Measurements from ENCODE around the gene ARHGAP30. TPM values are rescaled to one million over a fixed set of nuclear protein-coding genes. Genes with fewer than 3 reads are reported as not detected.
A peak's percentile ranks its signal among the peaks of the same experiment; 100 is the strongest.

Gene ARHGAP30
- polyA plus RNA-seq, 1 donor (not counting 4 experiments of a cell fraction or from before 2014, with no cell fraction given) = 0.16 TPM

DNA sequence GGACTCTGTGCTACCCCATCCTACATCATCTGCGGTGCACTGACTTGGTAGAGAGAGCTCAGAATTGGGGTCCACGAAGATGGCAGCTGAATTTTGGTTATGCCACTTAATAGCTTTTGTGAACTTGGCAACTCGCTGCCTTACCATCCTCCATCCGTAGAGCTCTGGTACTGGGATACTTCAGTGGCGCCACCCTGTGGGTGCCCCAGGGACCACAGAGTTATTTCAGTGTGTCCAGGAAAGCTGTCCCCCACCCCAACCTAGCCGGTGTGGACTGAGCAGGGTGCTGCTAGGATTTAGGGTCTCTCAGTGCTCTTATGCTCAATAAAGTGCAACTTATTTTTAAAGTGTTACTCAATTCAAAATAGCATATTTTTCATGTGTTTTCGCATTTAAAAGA is 14.9 kb downstream of the ARHGAP30 start:
- H3K79me2 ChIP-seq (ENCODE audit: control insufficient read depth, insufficient read depth, low read length) = no peaks in the 10 kb centered on the region
- no peak overlapping the region for H2AFZ ChIP-seq (ENCODE audit: control insufficient read depth, low read length)
- TF ChIP-seq, protein P1, sequence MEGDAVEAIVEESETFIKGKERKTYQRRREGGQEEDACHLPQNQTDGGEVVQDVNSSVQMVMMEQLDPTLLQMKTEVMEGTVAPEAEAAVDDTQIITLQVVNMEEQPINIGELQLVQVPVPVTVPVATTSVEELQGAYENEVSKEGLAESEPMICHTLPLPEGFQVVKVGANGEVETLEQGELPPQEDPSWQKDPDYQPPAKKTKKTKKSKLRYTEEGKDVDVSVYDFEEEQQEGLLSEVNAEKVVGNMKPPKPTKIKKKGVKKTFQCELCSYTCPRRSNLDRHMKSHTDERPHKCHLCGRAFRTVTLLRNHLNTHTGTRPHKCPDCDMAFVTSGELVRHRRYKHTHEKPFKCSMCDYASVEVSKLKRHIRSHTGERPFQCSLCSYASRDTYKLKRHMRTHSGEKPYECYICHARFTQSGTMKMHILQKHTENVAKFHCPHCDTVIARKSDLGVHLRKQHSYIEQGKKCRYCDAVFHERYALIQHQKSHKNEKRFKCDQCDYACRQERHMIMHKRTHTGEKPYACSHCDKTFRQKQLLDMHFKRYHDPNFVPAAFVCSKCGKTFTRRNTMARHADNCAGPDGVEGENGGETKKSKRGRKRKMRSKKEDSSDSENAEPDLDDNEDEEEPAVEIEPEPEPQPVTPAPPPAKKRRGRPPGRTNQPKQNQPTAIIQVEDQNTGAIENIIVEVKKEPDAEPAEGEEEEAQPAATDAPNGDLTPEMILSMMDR (optimal IDR thresholded peaks at IDR 0.05 in 1 of 3, IDR thresholded peaks at IDR 0.05 in 1 of 3, conservative IDR thresholded peaks at IDR 0.05 in 1 of 3; ENCODE audit: extremely low read depth in 1 of 3, insufficient read depth in 2 of 3, low read length in 3 of 3) = peak in 1 of 3 experiments; percentile 41
- no peak for TF ChIP-seq EZH2 (IDR thresholded peaks at IDR 0.05; ENCODE audit: low read length)
- no peaks in the 10 kb centered on the region for H3K9me3 ChIP-seq (ENCODE audit: control insufficient read depth, low read depth, low read length)
- H3K4me1 ChIP-seq (ENCODE audit: control insufficient read depth, extremely low read depth, insufficient read depth, low read length) = no peaks in the 10 kb centered on the region
- H3K9ac ChIP-seq (ENCODE audit: control insufficient read depth, extremely low read depth, insufficient read depth, low read length) = no peak overlapping the region
- H3K36me3 ChIP-seq (ENCODE audit: control insufficient read depth in 2 of 2, extremely low read depth in 1 of 2, insufficient read depth in 2 of 2, low read length in 2 of 2) = no peaks in the 10 kb centered on the region
- H3K4me2 ChIP-seq (ENCODE audit: control insufficient read depth, extremely low read depth, insufficient read depth, low read depth, low read length) = no peak overlapping the region
- DNase-seq (ENCODE audit: low read depth, low spot score) (no peak), FAIRE-seq (no peak)
- no peaks in the 10 kb centered on the region for H3K9me1 ChIP-seq (ENCODE audit: control insufficient read depth, extremely low read depth, insufficient read depth, low read length)
- dilution Hi-C loops (cut with MboI; ENCODE audit: extremely low pct_ligation_motif_present, low sequenced_read_pairs) = no loop called here
- H3K27me3 ChIP-seq (ENCODE audit: control insufficient read depth, extremely low read depth, insufficient read depth, low read length) = no peaks in the 10 kb centered on the region
- no peaks in the 10 kb centered on the region for H4K20me1 ChIP-seq (ENCODE audit: control insufficient read depth, extremely low read depth, insufficient read depth, low read length)
- no peak overlapping the region for H3K4me3 ChIP-seq (ENCODE audit: control insufficient read depth in 2 of 3, extremely low read depth in 1 of 3, insufficient read depth in 2 of 3, low read depth in 1 of 3, low read length in 3 of 3)
- no peak overlapping the region for H3K27ac ChIP-seq (ENCODE audit: control insufficient read depth, insufficient read depth, low read length)

DNA sequence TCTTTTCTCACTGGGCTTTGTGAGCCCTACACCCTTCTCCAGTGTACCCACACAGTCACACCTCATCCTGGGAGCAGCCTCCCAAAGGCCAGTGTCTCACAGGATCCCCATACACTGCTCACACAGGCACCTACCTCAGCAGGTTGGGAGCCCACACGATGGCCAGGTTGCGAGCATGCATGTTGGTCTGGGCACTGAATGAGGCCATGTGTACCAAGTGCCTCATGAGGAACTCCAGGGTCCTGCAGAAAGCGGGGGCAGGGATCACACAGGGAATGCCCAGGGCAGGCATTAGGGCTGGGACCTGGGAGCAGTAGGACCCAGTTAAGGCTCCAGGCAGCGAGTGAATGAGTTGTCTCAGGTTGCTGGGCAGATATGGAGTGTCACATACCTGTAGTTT is 15.5 kb downstream of the ARHGAP30 start:
- Histone ChIP-seq H3K27me3 (ENCODE audit: control insufficient read depth, extremely low read depth, insufficient read depth, low read length) (no peaks in the 10 kb centered on the region), H3K9me1 (ENCODE audit: control insufficient read depth, extremely low read depth, insufficient read depth, low read length) (no peaks in the 10 kb centered on the region), H4K20me1 (ENCODE audit: control insufficient read depth, extremely low read depth, insufficient read depth, low read length) (no peaks in the 10 kb centered on the region), H3K4me3 (ENCODE audit: control insufficient read depth in 2 of 3, extremely low read depth in 1 of 3, insufficient read depth in 2 of 3, low read depth in 1 of 3, low read length in 3 of 3) (no peak overlapping the region), H3K4me1 (ENCODE audit: control insufficient read depth, extremely low read depth, insufficient read depth, low read length) (no peaks in the 10 kb centered on the region), H3K36me3 (ENCODE audit: control insufficient read depth in 2 of 2, extremely low read depth in 1 of 2, insufficient read depth in 2 of 2, low read length in 2 of 2) (no peaks in the 10 kb centered on the region), H3K9me3 (ENCODE audit: control insufficient read depth, low read depth, low read length) (peaks cover 2% of the 10 kb centered on the region), H3K4me2 (ENCODE audit: control insufficient read depth, extremely low read depth, insufficient read depth, low read depth, low read length) (no peak overlapping the region), H3K27ac (ENCODE audit: control insufficient read depth, insufficient read depth, low read length) (no peak overlapping the region), H3K9ac (ENCODE audit: control insufficient read depth, extremely low read depth, insufficient read depth, low read length) (no peak overlapping the region), H2AFZ (ENCODE audit: control insufficient read depth, low read length) (no peak overlapping the region), H3K79me2 (ENCODE audit: control insufficient read depth, insufficient read depth, low read length) (no peaks in the 10 kb centered on the region)
- DNase-seq (ENCODE audit: low read depth, low spot score) (no peak), FAIRE-seq (no peak)
- dilution Hi-C loops (cut with MboI; ENCODE audit: extremely low pct_ligation_motif_present, low sequenced_read_pairs) = no loop called here
- TF ChIP-seq EZH2 (IDR thresholded peaks at IDR 0.05; ENCODE audit: low read length) = no peak
- TF ChIP-seq, protein P1 (optimal IDR thresholded peaks at IDR 0.05 in 1 of 3, IDR thresholded peaks at IDR 0.05 in 1 of 3, conservative IDR thresholded peaks at IDR 0.05 in 1 of 3; ENCODE audit: extremely low read depth in 1 of 3, insufficient read depth in 2 of 3, low read length in 3 of 3) = no peak

All from keratinocyte (primary cell).